Suprapubic skin (tissue), 4 donors: Measurements from ENCODE around the gene KNG1.

Source experiments
- CTCF ChIP-seq, 2 donors: fragments of 200-600 bp in 1 of 2; fragments of 450-650 bp in 1 of 2; sonication (generic) in 1 of 2; IDR thresholded peaks; one replicate each; pipeline ENCODE4 v1.5.1; 2016 to 2019; ENCODE audit warnings: antibody characterized with exemption in 2 of 2, mild to moderate bottlenecking in 1 of 2, moderate library complexity in 1 of 2
- POLR2A ChIP-seq, 2 donors: fragments of 450-650 bp; IDR thresholded peaks; one replicate each; pipeline ENCODE4 v1.6.1; 2017; ENCODE audit warnings: antibody characterized with exemption in 2 of 2, mild to moderate bottlenecking in 2 of 2, moderate library complexity in 2 of 2
- POLR2AphosphoS5 ChIP-seq, 3 donors: sonication (generic); formaldehyde crosslinking; IDR thresholded peaks; one replicate each; pipeline ENCODE4 v1.6.1; 2017; ENCODE audit warnings: antibody characterized with exemption in 3 of 3

GRCh38 chr3:186693843-186694242, 23.3 kb upstream of the KNG1 start:
- TF ChIP-seq CTCF (IDR thresholded peaks at IDR 0.05), result no peak
- no peak for TF ChIP-seq POLR2AphosphoS5 (IDR thresholded peaks at IDR 0.05)
- TF ChIP-seq POLR2A (IDR thresholded peaks at IDR 0.05), result no peak
